CD4-positive, alpha-beta T cell treated with Interleukin-2 at 100 ng/mL for 4 hours (primary cell): ENCODE results near the gene CRB2.
A peak's percentile ranks its signal among the peaks of the same experiment; 100 is the strongest.

ENCODE experiments used
- DNase-seq: peaks from one replicate; pipeline ENCODE4 v3.0.0-alpha.2; 2020; ENCODE audit warnings: low spot score

Gene CRB2

DNA sequence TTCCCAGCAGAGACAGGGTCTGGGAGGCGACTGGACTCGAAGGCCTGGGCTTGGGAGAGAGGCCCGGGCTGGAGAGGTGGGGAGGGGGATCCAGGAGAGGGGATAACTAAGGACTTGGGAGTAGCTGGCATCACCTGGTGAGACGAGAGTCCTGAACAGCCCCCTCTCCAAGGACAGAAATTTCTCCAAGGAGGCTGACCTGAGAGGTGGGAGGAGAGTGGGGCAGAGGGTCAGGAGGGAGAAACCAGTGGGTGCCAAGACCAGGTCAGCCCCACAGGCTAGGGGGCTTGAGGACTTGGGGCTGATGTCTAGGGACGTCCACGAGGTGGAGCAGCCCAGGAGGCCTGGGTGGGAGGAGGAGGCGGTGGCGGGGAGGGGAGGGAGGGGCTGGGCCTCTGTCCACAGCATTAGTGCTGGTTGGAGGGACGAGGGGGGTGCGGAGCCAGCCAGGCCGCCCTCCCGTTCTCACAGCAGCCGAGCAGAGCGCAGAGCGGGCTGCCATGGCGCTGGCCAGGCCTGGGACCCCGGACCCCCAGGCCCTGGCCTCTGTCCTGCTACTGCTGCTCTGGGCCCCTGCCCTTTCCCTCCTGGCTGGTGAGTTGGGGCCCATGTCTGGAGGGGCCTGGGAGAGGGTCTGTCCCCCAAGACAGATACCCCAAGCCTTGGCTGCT lies at the start of gene CRB2:
TSS of gene CRB2 (plus strand) at position 437 of the 671 bp plus-strand sequence. CDS start at position 501, 64 bp downstream.
- DNase-seq, result no peak

DNA sequence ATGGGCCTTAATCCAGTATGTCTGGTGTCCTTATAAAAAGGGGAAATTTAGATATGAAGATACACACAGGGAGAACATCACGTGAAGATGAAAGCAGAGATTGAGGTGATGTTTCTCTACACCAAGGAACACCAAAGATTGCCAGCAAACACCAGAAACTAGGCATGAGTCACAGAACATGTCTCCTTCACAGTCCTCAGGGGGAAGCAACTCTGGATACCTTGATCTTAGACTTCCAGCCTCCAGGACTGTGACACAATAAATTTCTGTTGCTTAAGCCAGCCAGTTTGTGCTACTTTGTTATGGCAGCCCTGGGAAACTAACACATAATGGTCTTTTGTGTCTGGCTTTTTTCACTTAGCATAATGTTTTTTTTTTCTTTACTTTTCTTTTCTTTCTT lies 46.4 kb upstream of the CRB2 start:
- no peak for DNase-seq

GRCh38 chr9:123310551-123311249 lies 45.3 kb upstream of the CRB2 start:
- DNase-seq, result no peak

GRCh38 chr9:123311250-123311752 lies 44.7 kb upstream of the CRB2 start:
- no peak for DNase-seq

DNA sequence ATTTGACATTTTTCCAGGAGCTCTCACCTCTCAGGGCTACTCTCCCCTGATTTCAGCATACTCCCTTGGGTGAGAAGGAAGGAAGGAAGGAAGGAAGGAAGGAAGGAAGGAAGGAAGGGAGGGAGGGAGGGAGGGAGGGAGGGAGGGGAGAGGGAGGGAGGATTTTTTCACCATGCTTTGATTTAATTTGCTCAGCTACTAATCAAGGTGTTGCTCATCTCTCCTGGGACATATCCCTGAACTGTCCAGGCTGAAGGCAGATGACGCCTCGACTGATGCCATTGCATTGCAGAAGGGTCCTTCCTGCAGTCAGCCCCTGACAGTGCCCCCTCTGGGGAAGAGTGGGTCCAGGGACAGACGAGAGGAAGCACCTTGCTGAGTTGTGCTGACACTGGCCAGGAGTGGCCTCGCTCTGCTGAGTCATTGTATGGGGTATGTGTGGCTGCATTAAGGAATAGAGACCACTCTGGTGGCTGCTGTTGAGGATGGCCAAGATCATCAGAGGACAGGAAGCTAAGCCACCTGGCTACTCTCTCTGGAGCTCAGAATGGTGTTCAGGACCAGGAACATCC lies 43.6 kb upstream of the CRB2 start:
- no peak for DNase-seq

- no peak for DNase-seq
Observed at GRCh38 chr9:123314617-123315016, 41.4 kb upstream of the CRB2 start.

DNA sequence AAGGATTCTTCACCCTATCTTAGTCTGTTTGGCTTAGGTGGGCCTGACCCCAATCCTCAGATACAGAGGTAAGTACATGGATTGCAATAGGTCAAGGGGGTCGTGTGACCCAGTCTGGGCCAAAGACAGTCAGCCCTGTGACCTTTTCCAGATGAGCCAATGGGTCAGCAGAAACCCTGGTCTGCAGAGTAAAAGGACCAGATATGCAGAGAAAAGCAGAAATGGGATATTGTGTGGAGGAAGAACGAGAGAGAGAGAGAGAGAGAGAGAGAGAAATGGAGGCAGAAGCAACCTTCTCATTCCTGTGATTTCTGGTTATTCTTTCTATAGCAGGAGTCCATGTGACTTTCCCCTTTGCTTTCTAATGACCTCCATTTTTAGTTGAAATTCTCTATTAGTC lies 40.4 kb upstream of the CRB2 start:
- DNase-seq, result no peak

GRCh38 chr9:123316053-123316718 lies 39.8 kb upstream of the CRB2 start:
- no peak for DNase-seq

DNA sequence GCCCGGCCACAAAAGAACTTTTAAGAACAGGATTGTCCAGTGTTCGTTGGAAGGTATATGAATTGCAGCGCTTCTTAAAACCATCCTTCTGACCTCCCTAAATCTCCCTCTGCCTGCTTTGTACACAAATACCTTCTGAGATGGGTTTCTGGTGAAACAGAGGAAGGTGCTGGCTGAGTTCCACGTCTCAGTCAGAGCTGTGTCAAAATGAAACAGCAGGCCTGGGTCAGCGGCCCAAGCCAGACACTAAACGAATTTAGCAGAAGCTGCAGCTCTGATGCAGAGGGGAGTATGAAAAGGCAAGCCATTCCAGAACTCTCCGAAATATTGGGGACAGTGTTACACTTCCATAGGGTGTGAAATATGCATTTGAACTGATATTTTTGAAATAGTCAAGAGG lies 37.8 kb upstream of the CRB2 start:
- no peak for DNase-seq

GRCh38 chr9:123318961-123319421 lies 37.0 kb upstream of the CRB2 start:
- no peak for DNase-seq

- no peak for DNase-seq
Observed at GRCh38 chr9:123319541-123320339, 36.3 kb upstream of the CRB2 start.

- DNase-seq, result no peak
Observed at GRCh38 chr9:123320814-123321213, 35.2 kb upstream of the CRB2 start.

GRCh38 chr9:123321616-123322272 lies 34.3 kb upstream of the CRB2 start:
- no peak for DNase-seq

DNA sequence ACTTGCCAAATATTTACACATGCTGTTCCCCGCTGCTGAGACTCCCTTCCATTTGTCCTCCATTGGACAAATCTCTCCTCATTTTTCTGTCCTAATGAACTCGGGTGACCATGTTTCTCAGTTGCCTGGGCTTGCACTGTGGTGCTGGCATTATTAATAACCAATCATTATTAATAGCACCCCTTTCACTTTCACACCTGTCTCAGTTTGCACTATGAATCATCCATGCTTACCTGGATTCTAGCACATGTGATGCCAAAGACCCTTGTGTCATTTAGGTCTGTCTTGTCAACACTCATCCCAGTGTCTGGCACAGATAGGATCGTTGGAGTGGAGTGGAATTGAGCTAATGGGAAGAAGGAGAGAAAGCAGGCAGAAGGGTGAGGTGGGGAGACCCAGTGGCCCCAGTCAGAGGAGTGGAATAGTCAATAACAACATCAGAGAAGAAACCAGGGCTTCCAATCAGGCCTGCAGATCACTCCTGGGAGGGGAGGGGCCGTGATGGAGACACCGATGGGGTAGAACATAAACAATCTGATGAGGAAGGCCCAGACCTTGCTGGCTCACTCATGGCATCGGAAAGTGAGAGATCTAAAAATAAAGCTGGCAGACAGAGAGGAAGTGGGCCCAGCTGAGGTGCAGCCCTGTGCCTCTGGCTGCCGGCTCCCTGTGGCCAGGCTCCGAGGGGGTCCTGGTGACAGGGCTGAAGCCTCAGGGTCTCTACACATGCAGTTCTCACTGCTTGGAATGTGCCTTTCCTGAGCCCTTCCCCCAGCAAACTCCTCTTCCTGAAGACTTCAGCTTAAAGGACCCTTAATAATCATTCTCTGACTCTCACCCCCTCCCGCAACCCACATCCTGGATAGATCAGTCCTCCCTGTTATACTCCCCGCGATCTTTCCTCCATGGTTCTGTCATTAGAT lies 33.5 kb upstream of the CRB2 start:
- peak; percentile 61 for DNase-seq

DNA sequence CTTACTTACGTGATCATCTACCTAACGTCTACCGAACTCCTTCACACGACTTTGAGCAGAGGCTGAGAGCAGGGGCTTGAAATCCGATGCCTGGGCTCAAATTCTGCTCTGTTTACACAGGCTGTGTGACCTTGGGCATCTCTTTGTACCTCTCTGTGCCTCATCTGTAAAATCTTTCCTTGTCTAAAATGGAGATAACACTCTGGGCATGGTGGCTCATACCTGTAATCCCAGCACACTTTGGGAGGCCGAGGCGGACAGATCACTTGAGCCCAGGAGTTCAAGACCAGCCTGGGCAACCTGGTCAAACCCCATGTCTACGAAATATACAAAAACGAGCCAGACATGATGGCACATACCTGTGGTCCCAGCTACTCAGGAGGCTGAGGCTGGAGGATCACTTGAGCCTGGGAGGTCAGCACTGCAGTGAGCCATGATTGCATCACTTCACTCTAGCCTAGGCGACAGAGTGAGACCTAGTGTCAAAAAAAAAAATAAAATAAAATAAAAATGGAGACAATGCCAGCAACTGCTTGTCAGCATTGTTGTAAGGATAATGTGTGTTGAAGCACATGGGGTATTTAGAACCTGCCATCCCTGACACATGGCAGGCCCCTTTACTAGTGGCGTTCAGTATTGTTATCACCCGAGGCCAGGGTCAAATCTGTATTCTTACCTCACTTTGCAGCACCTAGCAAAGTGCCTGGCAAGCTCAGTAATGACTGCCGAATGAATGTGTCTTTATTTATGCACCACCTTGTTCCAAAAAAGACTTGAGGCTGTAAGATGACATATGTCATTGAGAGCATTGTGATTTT lies 32.6 kb upstream of the CRB2 start:
- DNase-seq, result no peak

DNA sequence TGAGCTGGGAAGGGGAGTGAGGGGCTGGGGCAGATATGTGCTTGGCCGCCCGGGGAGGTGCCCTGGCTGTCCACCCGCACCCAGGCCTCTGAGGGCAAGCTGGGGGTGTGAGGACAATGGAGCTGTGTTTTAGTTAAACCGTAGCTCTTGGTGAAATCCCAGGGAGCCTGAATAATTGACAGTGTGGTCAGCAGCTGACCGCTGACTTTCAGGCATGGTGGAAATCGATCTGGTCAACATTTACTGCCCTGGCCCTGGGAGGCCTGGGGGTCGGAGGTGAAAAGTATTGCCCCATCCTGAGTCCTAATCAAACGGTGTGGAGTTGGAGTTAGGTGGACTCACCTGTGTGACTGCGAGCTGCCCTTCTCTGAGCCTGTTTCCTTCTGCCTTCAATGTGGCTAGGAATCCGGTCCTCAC lies 31.2 kb upstream of the CRB2 start:
- DNase-seq, result no peak

- DNase-seq, result no peak
Observed at GRCh38 chr9:123326187-123326586, 29.8 kb upstream of the CRB2 start.

DNA sequence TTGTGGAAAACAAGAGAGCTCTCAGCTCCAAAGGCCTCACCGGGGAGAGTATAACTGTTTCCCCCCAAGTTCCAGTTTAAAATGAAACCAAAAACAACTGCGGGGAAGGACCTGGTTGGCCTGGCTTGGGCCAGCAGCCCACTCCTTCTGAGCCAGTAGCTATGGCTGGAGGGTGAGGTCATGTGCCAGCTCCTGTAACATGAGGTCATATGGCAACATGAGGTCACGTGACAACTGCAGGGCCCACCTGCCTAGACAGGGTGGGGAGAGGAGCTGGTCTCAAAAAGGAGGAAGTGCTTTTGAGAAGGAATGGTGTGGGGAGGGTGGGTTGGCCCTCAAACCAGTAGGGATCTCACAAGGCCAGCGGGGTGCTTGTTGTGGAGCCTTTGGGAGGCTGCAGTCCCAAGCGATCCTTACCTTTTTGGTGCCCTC lies 29.3 kb upstream of the CRB2 start:
- no peak for DNase-seq

DNA sequence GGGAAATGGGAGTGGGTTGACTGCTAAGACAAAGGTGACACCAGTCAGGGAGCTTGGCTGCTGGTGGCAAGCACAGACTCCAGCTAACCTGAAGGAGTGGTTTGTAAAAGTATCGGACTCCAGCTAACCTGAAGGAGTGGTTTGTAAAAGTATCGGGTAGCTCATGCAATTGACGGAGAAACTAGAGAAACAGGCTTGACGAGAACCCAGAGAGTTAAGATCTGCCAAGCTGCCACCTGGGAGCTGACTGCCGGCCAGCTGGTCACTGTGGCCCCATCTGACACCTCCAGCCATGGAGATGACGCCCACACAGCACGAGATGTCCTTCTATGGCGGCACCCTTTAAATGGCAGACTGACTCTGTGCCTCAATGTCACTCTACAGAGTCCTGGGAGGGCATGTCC lies 28.3 kb upstream of the CRB2 start:
- DNase-seq, result no peak
